DOHH2 (cell line): ENCODE results near the gene DNAJB12.

Experiments
- EZH2phosphoT487 ChIP-seq: fragments of 200-600 bp; sonication (generic); IDR thresholded peaks from 2 replicates; pipeline ENCODE4 v1.6.1; 2017; ENCODE audit warnings: borderline replicate concordance, mild to moderate bottlenecking, antibody characterized with exemption, low read length, moderate library complexity, mixed read lengths
- TF ChIP-seq, protein P1 (sequence below): fragments of 200-600 bp; sonication (generic); IDR thresholded peaks from one replicate; pipeline ENCODE4 v1.5.1; 2014; ENCODE audit warnings: antibody characterized with exemption, mild to moderate bottlenecking, low read depth, low read length; ENCODE audit not compliant: poor library complexity, severe bottlenecking

GRCh38 chr10:72379776-72380175, 25.1 kb upstream of the DNAJB12 start:
- TF ChIP-seq, protein P1, sequence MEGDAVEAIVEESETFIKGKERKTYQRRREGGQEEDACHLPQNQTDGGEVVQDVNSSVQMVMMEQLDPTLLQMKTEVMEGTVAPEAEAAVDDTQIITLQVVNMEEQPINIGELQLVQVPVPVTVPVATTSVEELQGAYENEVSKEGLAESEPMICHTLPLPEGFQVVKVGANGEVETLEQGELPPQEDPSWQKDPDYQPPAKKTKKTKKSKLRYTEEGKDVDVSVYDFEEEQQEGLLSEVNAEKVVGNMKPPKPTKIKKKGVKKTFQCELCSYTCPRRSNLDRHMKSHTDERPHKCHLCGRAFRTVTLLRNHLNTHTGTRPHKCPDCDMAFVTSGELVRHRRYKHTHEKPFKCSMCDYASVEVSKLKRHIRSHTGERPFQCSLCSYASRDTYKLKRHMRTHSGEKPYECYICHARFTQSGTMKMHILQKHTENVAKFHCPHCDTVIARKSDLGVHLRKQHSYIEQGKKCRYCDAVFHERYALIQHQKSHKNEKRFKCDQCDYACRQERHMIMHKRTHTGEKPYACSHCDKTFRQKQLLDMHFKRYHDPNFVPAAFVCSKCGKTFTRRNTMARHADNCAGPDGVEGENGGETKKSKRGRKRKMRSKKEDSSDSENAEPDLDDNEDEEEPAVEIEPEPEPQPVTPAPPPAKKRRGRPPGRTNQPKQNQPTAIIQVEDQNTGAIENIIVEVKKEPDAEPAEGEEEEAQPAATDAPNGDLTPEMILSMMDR: no peak
- no peak for TF ChIP-seq EZH2phosphoT487
